GM21528 (cell line): ENCODE measurements around the gene RIN2.

Experiments used
- ATAC-seq: cut with Tn5 transposase; IDR thresholded peaks from one replicate; pipeline ENCODE4 v1.9.1; 2021; ENCODE audit warnings: mild to moderate bottlenecking, moderate library complexity; ENCODE audit not compliant: unreplicated experiment, low FRiP score

RIN2 gene

GRCh38 chr20:19758133-19758500 lies at the start of gene RIN2:
Gene RIN2 (plus strand): TSS chr20:19758258. CDS start chr20:19889602, 131,344 bp downstream.
- no peak for ATAC-seq

GRCh38 chr20:19709635-19710335 lies 48.3 kb upstream of the RIN2 start:
- no peak for ATAC-seq

GRCh38 chr20:19710336-19711120 lies 47.5 kb upstream of the RIN2 start:
- ATAC-seq, result no peak

- ATAC-seq, result no peak
These were observed 46.9 kb upstream of the RIN2 start for GRCh38 chr20:19711126-19711525.

DNA sequence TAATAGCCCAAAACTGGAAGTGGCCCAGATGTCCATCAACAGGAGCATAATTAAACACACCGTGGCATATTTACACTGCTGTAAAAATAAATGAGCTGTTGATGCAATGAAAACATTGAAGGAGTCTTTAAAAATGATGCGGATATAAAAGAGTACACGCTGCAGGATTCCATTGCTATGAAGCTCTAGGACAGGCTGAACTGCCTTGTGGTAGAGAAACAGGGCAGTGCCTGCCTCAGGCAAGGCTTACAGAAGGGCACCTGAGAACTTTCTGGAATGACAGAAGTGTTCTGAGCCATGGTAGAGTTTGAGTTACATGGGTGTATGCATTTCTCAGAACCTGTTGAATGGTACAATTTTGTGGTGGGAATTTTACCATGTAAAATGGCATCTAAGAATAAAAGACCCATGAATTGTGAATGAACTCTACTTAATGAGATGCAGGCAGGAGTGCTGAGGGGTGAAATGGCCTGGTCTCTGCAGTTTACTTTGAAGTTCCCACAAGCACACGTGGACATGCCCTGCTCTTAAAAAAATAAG lies 45.3 kb upstream of the RIN2 start:
- ATAC-seq, result no peak

DNA sequence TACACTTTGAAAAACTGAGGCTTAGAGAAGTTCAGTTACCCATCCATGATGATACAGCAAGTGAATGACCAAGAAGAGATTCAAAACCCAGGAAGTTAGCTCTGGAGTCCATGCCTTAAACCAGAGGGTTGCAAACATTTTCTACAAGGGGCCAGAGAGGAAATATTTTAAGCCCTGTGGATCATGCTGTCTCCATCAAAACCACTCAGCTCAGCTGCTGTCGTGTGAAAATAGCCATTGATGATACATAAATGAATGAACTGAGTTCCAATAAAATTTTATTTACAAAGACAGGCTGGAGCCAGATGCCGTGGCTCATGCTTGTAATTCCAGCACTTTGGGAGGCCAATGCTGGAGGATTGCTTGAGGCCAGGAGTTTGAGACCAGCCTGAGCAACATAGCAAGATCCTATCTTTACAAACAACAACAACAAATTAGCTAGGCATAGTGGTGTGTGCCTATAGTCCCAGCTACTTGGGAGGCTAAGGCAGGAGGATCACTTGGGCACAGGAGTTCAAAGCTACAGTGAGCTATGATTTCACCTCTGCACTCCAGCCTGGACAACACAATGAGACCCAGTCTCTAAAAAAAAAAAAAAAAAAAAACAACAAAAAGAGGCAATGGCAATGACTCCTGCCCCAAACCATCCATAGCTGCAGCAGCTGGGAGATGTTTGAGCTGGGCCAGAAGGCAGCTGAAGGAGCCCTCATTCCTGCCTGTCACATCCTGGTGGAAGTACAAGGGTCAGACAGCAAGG lies 44.1 kb upstream of the RIN2 start:
- no peak for ATAC-seq

DNA sequence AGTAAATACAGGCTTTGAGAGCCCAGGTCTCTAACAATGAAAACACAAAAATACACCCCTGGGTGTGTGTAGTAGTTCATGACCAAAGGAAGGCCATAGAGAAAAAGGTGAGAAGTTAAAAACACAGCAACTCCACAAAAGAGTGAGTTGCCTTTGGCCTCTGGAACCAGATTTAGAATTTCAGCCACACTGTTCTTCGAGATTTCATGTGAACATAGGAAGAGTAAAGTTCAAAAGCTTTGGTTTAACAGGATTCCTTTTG lies 43.5 kb upstream of the RIN2 start:
- no peak for ATAC-seq

- no peak for ATAC-seq
These were observed 42.1 kb upstream of the RIN2 start for GRCh38 chr20:19715986-19716385.

- no peak for ATAC-seq
These were observed 39.2 kb upstream of the RIN2 start for GRCh38 chr20:19718880-19719279.

- no peak for ATAC-seq
These were observed 37.1 kb upstream of the RIN2 start for GRCh38 chr20:19720991-19721390.

DNA sequence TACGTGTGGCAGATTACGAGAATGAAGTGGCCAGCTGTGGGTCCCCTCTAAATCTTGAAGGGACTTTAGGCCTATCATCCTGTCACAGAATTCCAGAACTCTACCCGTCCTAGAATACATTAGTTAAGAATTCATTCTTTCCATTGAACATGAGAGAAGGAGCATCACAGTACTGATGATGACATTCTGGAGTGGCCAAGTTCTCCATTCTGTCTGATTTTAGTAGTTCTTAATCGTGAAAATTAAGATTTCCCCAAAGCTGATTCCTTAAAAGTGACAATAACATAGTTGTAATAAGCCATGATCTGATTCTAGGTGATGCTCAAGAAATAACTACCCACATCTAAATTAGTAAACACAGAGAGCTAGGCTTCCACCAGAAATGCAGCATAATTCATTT lies 35.0 kb upstream of the RIN2 start:
- ATAC-seq, result no peak

- ATAC-seq, result no peak
These were observed 34.1 kb upstream of the RIN2 start for GRCh38 chr20:19723813-19724430.

DNA sequence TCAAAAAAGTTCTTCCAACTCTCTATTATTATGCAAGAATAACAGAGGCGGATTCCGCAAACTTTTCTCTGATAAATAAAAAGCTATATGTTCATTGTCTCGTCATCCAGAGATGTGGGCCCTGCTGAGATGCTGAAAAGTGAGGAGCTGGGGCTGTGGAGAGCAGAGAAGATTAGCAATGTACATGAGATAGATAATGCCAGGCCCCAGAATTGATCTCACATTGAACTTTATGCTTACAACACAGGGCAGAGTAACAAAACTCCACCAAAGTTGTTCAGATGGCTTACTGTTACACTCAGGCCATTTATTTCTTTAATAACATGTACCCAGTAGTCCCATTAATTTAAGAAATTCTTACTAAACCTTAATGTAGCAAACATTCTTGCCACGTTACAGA lies 32.7 kb upstream of the RIN2 start:
- no peak for ATAC-seq

GRCh38 chr20:19725814-19726525 lies 32.1 kb upstream of the RIN2 start:
- no peak for ATAC-seq

DNA sequence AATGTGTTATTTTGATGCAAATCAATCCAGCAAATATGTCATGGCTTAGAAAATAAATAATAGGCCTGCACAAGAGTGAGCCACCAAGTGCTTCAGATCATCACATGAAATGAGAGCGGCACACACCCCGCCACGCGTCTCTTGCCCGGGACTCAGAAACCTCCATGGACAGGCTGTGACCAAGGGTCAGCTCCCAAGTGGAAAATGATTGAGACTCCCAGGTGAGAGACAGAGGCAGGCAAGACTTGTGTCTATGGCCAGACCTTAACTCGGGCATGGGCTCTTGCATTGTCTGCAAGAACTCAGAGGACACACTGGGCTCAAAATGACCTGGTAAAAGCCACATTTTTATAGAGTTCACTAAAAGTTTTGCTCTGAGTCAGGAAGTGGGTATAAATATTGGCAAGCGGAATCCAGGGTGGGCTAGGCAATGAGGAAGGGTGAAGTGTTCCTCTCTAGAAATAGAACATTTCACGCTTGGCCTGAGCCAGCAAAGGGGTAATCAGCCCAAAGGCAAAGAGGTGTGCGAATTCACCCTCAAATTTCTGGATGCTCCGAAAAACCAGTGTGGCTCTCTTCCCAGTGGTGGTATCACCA lies 30.7 kb upstream of the RIN2 start:
- ATAC-seq, result no peak

DNA sequence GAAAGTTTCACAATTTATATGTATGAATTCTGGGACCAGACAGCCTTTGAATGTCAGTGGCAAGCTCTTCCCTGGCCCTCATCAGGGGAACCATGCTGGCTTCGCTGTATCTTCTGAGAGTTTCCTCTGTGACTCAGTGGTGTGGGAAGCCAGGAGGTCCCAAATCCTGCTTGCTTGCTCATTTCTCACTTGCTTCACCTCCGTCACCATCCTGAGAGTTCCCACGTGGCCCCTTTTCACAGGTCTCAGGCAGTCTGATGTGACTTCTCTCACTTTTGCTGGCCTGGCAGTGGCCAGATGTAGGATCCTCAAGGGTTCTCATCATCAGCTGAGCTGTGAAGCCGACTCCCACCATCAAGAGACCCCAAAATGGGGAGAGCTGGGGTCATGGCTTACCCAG lies 28.4 kb upstream of the RIN2 start:
- no peak for ATAC-seq

DNA sequence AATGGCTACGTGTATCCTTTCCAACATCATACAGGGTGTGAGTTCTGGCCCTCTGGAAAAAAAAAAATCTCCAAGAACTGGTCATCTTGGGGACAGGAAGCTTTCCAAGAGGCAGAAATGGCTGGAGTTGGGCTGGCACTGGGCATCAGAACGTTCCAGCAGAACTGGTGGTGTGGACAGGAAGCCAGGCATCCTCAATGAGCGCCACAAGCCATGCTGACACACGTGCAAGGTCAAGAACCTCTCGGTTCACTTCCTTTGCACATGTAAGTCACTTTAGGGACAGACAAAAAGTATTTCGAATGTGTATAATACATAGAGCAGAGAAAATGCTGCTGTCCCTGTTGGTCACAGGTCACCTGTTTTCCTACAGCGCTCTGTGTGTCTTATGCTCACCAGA lies 27.4 kb upstream of the RIN2 start:
- ATAC-seq, result no peak

DNA sequence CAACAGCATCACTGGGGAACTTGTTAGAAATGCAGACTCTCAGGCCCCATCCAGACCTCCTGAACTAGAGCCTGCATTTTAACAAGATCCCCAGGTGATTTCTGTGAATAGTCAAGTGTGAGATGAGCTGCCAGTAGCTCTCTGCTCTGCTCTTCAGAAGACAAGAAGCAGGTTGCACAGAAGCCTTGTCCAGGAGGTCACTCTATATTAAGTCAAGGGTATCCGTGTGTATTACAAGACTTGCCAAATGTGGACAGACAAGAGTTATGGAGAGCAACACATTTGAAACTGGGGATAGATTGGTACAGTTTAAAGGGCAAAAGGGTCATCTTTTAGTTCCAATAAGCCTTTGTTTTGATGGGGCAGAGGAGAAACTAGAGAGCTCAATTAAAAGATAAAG lies 23.2 kb upstream of the RIN2 start:
- ATAC-seq, result no peak

DNA sequence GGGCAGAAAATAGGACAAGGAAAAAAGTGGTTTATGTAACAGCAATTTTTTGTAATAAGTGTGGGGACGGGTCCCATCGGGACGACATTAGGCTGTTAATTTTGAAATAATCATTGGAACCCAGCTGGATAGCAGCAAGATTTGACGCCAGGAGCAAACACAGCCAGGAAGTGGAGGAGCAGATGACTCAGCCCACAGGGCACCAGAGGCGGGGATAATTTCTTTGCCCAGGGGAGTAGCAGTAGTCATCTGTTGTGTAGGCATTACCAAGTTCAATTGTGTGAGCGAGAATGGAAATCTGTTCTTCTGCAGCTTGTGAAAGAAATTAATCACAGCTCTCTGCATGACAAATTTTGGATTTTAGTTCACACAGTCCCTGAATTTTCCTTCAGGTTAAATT lies 22.6 kb upstream of the RIN2 start:
- ATAC-seq, result no peak

GRCh38 chr20:19737025-19737424 lies 21.0 kb upstream of the RIN2 start:
- no peak for ATAC-seq
